Epidermal melanocyte (primary cell): ENCODE data around the gene HS6ST3.

Source experiments
- DNase-seq: peaks from one replicate; pipeline ENCODE4 v3.0.0; 2011; ENCODE audit warnings: low spot score; ENCODE audit not compliant: insufficient read length

Gene HS6ST3

DNA sequence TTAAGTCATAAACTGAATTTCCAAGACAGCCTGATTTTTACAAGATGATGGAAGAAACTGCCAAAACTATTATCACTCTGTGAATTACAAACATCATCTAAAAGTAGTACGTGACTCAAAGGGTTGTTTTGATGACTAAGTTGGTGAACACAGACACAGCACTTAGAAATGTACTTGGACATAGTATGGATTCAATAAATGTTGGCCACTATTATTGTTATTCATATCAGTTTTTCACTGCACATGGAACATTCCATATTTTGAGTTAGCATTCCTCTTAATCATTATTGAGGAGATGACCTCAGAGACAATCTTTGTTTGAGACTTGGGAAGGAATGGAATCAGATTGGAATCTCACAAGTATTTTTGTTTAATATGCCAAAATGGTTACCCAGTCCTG lies 731.5 kb downstream of the HS6ST3 start:
- DNase-seq: no peak

GRCh38 chr13:96821971-96822370 lies 732.1 kb downstream of the HS6ST3 start:
- no peak for DNase-seq

GRCh38 chr13:96822895-96823294 lies 733.0 kb downstream of the HS6ST3 start:
- no peak for DNase-seq

GRCh38 chr13:96824140-96824539 lies 734.2 kb downstream of the HS6ST3 start:
- DNase-seq: no peak

DNA sequence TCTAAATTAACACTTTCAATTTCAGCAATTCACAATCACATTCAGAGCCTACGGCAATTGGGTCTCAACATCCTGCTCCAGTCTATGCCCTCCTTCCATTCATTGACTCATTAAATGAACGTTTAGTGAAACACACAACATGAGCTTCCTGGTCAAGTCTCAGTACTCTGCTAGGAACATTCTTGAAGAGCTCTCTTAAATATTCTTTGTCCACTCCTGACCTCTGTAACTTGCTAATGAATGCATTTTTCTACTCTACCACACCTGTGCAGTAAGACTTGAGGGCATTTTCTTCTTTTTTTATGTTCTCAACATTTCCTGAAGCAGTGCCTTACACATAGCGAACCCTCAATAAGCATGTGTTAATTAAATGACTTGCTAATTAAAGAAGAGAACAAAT lies 735.7 kb downstream of the HS6ST3 start:
- DNase-seq: no peak

DNA sequence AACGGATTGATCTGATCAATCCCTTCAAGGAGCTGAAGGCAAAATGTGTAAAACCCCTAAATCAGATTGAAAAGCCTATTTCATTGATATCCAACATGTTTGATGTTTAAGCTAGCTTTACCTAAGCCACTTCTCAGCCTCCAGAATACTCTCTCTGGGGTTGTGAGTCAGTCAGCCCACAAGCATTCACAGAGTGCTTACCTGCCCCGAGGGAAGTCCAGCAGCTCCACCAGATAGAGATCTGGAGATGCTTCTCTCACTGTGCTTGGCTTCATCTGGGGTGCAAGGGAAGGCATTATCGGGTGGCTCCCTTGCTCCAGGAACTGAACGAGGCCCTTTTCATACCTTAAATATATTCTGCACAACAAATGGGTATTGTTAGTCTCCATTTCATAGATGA lies 744.7 kb downstream of the HS6ST3 start:
- no peak for DNase-seq

DNA sequence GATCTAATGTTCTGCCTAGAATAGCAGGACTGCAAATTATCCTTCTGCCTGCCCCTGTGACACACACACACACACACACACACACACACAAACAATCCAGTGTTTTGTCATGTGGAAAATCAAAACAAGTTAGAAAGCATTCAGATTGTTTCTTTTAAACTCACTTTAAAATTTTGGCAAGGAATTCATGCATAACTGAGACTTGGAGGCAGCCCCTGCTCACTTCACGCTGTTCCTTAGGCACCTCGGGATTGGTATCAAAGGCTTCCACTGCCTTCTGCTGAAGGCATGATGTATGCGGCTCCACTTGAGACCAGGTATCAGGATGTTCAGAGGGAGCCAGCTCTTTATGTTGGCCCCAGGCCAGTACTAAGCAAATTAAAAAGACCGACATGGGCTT lies 745.6 kb downstream of the HS6ST3 start:
- DNase-seq: no peak

- no peak for DNase-seq
Observed at GRCh38 chr13:96836733-96837132, 746.8 kb downstream of the HS6ST3 start.

DNA sequence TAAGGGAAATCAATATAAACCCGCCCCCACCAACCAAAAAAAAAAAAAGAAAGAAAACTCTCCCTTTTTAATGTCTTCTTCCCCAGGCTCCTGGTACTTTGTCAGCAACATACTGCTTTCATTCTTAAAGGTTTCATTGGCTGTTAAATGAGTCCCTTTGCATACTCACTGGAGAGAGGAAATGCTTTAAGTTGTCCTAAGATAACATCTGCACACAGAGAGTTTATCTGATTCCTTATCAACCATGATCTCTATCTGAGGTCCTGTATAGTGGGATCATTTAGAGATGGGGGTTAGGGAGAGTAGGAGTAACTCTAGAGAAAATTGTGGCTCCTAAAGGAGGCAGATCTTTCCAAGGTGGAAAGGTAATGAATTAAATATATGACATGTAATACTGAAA lies 747.9 kb downstream of the HS6ST3 start:
- DNase-seq: no peak

DNA sequence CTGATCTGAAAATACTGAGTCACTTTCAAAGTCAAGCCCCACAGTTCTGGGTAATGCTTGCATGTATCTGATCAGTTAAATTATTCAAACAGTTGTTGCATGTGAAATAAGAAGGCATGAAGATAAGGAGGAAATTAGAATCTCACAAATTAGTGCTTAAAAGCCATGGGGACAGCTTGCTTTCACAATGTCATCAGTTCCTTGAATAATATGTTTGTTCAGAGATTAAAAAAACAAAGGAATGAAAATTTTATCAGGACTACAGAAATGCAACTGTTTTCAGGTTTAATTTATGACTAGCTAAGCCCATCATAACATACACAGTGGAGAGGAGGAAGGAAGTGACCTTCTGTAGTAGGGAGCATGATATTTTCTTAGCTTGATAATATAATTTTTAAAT lies 754.3 kb downstream of the HS6ST3 start:
- no peak for DNase-seq

DNA sequence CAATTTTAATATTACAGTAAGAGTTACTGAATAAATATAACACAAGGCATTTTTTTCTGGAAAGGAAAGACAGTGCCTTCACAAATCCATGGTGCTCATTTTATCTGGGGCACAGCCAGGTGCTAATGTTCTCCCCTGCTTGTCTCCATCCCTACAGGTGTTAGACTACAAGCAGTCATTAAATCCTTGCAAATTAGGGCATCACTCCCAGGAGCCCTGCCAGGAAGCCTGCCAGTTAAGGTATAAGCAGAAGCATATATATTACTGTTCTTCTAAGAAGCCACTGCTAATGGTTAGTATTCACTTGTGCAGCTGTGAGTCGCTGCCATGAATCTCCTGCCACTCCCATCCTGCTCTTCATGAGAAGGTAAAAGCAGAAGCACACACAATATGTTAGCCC lies 754.7 kb downstream of the HS6ST3 start:
- DNase-seq: no peak

DNA sequence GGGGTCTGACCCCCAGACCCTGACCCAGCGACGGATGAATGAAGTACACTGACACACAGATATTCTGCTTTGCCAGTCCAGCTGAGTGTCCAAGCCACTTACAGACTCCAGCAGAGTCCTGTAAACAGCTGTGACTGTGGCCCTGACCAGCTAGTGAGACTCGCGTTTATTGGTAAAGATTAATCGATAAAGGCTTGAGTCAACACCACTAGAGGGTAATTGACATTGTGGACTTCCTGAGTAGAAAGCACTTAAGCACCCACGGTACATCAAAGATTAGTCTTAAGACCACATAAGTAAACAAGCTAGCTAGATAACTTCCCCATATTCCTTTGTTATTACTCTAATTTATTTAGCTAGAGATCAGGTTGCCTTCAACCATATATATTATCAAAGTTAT lies 758.4 kb downstream of the HS6ST3 start:
- no peak for DNase-seq

DNA sequence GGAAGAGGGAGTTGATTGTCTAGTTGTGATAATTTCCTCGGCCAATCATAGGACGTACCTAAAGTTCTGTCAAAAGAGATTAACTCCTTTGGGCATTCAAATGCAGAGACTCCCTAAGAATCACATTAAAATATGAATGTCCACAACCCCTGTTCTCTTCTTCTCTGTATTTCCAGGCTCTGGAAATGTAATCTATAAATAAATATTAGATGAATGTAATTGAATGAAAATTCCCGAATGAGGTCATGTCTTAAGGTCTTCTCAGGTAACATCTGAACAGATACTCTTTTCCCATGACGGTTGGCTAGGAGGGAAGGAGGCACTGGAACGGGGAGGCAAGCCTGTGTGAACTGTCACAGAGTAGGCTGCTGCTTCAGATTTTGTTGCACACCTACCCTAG lies 759.2 kb downstream of the HS6ST3 start:
- no peak for DNase-seq

- no peak for DNase-seq
Observed at GRCh38 chr13:96850538-96851145, 760.7 kb downstream of the HS6ST3 start.

- DNase-seq: no peak
Observed at GRCh38 chr13:96851856-96852445, 762.0 kb downstream of the HS6ST3 start.

- DNase-seq: no peak
Observed at GRCh38 chr13:96858133-96858826, 768.4 kb downstream of the HS6ST3 start.

DNA sequence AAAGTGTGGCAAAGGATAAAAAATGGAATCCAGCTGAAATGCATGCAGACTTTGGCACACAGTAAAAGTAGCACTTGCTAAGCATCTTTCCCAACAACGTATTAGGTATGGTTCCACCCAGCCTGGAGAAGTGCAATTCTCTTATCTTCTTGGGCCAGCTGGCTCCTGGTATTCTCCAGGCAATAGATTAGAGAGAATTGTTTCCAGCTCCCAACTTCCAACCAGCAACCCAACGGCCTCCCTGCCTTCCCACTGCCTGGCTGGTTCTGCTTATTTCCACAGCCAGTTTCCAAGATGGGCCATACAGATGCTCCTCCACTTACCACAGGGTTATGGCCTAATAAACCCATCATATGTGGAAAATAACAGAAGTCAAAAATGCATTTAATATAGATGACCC lies 771.0 kb downstream of the HS6ST3 start:
- DNase-seq: no peak

- no peak for DNase-seq
Observed at GRCh38 chr13:96862093-96862492, 772.2 kb downstream of the HS6ST3 start.

DNA sequence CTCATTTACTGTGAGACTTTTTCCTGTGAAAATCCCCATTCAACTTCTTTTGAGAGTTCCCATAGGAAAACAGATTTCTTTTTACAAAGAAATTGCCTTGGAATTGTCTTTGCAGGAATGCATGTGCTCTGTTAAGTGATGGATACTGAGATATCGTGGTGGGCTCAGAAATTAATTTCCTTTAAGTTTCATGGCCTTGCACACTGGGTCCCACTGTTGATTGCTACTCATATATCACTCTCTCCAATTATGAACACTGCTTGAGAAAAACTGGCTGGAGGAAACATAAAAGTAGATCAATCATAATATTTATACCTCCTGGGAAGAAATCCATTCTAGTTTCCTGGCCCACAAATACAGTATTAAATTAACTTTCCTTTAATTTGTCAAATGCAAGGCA lies 773.1 kb downstream of the HS6ST3 start:
- DNase-seq: no peak

GRCh38 chr13:96871469-96871868 lies 781.6 kb downstream of the HS6ST3 start:
- DNase-seq: no peak

GRCh38 chr13:96880419-96880818 lies 790.5 kb downstream of the HS6ST3 start:
- no peak for DNase-seq
